NOMO-1 treated with DMSO at 0.1 percent for 48 hours (cell line): Measurements from ENCODE around the gene NEK5.
"Not testable (repeated sequence)": the region's sequence is repeated elsewhere in the genome, so short reads cannot be mapped to it uniquely, and the experiment has no call there.

Source experiments
- DNase-seq: peaks from one replicate; lab custom pipeline; 2025; ENCODE audit not compliant: unreplicated experiment; lab: John Stamatoyannopoulos, UW

NEK5 gene, protein sequence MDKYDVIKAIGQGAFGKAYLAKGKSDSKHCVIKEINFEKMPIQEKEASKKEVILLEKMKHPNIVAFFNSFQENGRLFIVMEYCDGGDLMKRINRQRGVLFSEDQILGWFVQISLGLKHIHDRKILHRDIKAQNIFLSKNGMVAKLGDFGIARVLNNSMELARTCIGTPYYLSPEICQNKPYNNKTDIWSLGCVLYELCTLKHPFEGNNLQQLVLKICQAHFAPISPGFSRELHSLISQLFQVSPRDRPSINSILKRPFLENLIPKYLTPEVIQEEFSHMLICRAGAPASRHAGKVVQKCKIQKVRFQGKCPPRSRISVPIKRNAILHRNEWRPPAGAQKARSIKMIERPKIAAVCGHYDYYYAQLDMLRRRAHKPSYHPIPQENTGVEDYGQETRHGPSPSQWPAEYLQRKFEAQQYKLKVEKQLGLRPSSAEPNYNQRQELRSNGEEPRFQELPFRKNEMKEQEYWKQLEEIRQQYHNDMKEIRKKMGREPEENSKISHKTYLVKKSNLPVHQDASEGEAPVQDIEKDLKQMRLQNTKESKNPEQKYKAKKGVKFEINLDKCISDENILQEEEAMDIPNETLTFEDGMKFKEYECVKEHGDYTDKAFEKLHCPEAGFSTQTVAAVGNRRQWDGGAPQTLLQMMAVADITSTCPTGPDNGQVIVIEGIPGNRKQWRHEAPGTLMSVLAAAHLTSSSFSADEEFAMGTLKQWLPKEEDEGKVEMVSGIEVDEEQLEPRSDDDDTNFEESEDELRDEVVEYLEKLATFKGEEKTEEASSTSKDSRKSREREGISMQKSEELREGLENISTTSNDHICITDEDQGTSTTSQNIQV

DNA sequence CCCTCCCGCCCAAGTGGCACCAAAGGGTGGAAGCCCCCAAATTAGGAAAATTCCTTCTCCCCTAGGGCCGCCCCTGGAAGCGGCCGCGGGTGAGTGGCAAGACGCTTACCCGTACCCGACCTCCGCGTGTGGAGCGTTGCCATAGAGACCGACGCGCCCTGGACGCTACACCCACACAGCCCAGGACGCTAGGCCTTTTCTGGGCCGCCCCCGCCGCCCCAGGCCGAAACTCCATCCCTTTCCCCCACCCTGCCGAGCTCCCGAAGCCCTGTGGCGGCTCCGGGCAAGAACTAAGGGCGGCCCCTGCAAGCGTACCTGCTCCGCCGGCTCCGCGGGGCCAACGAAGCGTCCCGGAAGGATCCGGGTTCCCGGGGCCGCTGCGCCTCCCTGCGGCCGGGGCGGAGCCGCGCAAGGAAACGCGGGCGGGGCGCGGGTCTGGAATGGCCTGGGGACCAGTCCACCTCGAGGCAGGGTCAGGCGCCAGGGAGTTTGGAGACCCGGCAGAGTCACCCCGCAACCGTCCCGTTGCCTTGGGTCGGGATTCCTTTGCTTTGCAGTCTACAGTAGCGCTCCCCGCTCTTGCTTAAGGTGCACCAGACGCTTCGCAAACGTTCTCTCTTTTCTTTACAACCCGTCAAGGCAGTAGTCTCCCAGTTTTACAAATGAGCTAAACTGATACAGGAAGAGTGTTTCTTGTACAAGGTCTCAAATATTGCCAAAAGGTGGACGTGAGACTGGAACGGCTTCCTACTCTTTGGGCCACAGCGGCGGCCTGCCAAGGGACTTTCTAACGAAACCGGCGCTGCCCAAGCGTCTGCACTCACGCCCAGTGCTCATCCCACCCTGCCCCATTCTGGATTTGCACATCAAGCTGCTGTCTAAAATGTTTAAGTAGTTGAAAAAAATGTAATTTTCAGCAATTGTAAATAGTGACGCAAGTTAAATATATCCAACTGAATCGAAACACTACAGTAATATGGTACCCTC, at the start of gene NEK5:
NEK5 (minus strand) TSS at position 360 of the 987 bp plus-strand sequence. CDS start 1,591 bp downstream, outside the sequence.
- DNase-seq = peak; percentile 32

DNA sequence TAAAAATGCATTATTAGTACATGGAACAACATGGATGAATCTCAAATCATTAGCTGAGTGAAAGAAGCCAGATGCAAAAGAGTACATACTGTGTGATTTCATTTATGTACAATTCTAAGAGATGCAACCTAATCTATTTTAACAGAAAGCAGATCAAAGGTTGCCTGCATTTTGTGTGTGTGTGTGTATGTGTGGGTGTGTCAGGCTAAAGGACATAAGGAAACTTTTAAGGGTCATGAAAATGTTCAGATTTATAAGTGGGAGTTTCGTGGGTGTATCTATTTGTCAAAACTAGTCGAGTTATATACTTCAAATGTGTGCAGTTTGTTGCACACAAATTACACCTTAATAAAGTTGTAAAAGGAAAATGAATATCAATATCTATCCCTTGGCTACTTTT, 48.4 kb upstream of the NEK5 start:
- no peak for DNase-seq

DNA sequence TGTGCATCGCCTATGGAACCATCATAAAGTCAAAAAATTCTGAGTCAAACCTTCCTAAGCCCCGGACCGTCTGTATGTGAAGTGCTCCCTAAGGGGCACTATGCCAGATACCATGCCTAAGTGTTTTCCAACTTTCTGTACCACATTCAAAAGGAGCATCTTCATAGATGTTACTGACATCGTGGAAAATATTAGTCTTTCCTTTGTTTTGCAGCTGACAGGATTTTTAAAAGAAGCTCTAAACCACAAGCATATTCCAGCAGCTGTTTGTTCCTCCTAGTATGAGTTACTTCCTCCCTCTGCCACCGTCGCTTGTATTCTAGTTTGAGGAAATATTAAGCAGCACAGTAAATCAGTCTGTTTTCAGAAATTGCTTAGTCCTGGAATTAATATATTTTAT, 45.1 kb upstream of the NEK5 start:
- peak; percentile 71 for DNase-seq

DNA sequence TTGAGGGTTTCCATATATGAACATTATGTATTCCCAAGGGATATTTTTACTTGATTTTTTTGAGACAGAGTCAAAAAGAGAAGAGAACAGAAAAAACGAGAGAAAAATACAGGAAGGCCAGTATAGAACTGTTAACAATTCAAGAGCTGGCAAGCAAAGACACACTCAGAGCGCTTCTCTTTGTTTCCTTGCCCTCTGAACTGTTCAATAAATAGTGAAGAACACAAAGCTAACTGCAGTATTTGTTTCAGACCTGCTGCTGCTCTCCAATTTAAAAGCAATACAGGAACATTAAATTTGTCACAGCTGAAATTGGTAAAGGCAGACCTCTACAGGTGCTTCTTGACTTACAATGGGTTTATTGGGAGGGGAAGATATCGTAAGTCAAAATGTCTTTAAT, 44.5 kb upstream of the NEK5 start:
- no peak for DNase-seq

DNA sequence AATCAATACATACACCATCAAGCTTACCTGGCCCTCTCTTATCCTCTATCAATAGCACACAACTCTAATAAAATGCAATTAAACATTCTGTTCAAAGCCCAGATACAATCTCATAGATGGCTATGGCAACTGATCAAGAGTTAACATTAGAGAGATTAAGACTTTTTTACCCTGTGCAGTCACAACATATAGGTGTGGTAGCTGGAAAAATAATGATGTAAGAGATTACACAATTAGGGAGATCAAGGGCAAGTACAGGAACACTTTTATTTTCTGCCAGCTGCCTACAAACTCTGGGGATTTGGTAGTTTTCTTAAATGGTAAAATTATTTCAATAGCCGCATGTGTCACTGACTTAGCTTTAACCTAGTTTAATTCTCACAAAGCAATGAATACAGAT, 42.8 kb upstream of the NEK5 start:
- DNase-seq = not testable (repeated sequence)

DNA sequence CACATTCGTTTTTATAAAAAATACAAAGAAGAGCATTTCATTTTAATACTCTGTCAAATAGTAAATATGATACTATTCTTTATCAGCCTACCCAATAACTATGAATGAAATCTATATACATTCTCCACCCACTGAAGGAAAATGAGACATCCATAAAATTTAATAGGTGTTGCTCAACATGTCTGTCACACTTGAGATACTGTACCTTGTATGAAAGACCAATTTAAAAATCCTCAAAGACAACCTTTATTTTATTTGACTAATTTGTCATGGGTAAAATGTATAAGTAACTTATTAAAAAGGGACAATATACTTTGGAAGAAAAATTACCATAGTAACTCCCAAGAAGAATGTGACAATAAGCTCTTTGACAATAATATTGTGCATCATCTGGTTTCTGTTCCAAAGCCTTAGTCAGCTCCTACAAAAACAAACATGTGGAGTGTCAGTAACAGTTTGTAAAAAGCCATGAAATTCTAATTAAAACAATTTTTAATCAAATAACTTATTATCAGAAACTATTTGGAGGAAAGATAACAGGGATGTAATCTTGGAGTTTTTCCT, 42.0 kb upstream of the NEK5 start:
- not testable (repeated sequence) for DNase-seq

DNA sequence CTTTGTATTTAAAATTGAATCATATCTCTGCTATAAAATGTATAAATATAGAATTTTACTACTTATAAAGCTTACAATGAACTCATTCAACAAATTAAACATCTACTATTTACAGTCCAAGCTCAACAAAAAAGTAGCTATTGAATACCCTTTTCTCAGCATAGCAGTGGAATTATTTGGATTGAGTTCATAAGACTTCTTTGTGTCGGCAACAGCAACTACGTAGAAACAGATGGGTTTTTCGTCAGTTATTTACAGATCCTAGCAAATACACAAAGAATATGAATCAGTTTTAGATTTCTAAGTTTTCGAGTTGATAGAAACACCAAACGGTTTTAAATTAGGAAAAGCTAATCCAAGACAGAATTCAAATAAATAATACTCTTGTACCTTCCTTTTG, 41.0 kb upstream of the NEK5 start:
- no peak for DNase-seq

DNA sequence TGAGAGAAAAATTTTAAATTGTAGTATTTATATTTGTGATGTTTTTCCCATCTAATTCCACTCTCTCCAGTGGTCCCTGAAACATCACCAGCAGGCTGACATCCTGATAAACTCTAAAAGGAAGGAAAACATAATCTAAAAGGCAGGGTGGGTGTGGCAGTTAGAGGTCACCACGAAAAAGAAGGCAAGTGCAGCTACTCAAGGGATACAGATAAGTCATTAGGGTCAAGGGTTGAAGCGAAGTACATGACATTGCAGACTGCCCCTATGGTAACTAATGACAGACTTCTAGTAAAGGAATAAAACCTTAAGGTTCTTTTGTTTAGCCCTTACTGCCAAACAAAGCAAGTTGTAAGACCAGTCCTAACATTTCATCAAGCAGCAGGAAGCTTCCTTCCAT, 36.5 kb upstream of the NEK5 start:
- no peak for DNase-seq

DNA sequence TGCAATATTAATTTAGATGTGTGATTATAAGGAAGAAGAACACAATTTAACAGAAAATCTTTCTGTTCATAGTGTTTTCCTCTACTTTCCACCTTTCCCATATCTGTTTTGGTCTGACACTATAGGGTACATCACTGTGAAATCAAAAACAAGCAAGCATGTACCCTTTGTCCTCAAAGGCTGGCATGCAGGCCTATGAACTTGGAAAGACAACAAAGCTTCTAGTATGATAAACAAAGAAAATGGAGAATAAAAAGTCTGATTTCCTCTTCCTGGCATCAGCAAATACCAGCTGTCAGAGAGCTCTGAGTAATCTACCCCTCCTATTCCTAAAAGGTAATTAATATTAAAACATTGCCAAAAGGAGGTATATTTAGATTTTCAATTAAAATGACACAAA, 36.1 kb upstream of the NEK5 start:
- DNase-seq = no peak

DNA sequence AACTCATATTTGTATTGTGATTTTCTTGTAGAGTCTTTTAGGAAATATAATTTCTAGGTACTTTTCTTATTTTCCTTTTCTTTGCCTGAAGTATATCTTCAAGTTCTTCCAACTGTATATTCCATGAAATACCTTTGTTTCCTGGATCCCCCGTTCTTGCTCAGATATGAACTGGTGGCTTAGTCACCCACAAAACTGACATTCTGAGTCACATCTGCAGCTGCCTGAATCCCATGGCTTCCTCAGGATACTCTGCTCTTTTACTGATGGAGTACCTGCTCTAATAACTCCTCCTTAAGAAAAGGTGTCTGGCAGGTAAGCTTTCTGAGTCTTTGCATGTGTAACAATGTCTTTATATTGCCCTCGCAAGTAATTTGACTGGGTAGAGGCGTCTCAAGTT, 35.0 kb upstream of the NEK5 start:
- not testable (repeated sequence) for DNase-seq

DNA sequence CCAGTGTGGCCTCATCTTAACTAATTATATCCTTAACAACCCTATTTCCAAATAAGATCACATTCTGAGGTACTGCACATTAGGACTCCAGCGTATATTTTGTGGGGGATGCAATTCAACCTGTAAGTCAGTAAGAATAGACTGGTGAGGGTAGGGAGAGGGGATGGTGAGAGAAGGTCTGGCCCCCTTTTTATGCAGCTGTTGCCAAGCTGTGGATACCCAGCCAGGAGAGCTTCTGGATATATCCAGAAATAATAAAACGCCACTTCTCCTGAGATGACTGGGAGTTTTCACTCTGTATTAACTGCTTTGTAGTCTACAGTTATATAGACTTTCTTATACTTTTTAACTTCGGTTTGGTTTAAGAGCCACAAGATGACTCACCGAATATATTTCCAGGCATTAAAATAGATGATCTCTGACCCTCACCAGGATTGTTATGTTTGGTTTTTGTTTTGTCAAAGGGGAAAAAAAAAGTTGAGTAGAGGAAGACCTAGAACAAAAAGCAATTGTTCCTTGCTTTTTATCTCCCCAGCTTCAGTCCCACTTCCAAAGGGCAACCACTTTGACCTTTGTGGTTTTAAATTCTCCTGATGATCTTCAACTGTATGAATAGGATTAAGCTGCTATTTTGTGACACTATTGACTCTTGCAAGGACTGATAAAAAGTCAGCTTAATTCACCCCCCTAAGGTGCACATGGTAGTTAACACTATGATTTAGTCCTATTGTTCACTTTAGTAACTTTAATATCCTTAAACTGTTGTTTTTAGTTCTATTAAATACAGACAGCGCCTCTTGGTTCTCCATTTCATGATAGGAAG, 33.6 kb upstream of the NEK5 start:
- DNase-seq = peak; percentile 7

DNA sequence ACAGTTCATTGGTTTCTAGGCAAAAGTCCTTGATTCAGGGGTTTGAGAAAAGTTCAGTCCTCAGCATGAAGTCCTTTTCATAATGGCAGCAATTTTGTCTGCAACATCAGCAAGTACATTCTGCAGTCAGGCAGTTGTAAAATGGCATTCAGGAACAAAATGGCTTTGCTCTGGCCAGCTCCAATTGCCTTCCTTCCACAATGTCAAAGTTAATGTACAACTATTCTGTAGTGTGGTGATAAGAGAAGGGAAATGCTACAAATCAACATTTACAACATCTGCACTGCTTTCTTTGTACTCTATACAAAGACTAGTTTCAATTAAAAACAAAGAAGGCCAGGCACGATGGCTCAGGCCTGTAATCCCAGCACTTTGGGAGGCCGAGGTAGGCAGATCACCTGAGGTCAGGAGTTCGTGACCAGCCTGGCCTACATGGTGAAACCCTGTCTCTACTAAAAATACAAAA, 32.3 kb upstream of the NEK5 start:
- no peak for DNase-seq

DNA sequence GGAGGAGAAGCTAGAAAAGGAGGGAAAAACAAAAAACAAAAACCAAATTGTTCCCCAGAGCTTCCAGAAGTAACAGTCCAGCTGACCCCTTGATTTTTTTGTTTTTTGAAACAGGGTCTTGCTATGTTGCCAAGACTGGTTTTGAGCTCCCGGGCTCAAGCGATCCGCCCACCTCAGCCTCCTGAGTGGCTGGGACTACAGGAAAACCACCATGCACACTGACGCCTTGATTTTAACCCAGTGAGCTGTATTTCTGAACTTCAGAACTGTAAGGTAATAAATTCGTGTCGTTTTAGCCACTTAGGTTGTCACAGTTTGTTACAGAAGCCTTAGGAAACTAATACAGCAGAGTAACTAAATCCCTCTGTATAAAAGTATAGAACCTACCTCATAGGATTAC, 31.6 kb upstream of the NEK5 start:
- DNase-seq = no peak

DNA sequence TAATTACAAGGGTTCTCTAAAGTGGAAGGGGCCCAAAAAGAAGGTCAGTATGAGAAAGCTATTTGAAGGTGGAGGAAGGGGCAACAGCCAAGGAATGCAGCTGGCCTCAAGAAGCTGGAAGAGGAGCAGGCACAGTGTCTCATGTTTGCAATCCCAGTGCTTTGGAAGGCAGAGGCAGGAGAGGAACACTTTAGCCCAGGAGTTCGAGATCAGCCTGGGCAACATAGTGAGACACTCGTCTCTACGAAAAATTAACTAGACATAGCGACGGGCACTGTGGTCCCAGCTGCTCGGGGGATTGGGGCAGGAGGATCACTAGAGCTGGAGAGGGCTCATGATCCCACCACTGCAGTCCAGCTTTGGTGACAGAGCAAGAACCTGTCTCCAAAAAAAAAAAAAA, 31.2 kb upstream of the NEK5 start:
- no peak for DNase-seq

DNA sequence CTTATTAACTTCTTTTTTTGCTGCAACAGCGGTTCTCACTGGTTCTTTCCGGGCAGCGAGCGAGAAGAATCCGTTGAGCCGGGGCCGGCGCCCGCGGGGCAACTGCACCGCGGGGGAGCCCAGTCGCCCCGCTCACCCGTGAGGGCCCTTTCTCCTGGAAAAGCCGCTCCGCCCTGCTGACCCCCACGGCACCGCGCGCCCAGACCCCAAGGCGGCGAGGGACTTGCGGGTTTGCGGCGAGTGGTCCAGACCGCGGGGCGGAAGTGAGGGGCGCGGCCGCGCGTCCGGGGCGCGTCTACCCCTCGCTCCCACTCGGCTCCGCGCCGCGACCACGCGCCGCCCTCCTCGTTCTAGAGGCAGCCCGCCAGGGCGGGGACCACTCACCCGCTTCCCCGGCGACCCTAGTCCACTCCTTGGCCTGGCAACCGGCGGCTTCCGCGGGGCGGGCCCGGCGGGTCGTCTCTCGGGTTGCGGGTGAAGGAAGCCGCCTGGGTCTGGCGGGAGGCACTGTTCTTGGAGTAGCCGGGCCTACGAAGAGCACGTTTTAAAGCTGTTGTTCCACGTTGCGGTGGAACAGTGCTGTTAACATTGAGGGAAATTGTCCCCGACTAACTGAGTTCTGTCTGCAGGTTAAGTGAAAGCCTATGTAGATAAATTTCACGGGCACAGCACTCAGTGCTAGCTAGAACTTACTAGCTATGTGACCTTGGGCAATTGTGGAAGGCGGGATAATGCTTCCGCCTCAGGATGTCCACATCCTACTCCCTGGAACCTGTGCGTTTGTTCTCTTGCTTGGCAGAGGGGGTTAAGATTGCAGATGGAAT, 30.5 kb upstream of the NEK5 start, which contains the start of gene NEK3:
NEK3 (minus strand) TSS at position 439 of the 824 bp plus-strand sequence. CDS start 3,406 bp downstream, outside the sequence.
- DNase-seq = peak; percentile 64

DNA sequence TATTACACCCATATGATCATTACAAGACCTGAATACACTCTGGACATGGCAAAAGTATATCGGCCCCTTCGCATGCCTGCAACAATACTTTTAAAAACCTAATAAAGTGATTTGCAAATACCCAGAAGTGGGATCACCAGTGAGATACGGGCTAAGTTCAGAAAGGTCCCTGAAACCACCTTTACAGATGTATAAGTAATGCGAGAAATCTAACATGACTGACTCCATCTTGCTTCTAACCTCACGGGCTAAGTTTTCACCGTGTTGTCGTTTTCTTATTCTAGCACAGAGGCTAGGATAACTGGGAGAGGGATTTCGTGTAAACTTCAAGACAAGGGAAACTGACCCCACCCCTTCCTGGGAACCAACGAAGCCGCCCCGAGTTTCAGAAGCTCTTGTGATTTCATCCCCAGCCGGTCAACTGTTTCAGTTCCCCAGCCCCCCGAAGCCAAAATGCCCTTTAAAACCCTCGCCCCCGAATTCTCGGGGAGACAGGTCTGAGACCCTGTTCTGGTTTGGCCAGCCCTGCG, 29.8 kb upstream of the NEK5 start:
- DNase-seq = peak; percentile 33

DNA sequence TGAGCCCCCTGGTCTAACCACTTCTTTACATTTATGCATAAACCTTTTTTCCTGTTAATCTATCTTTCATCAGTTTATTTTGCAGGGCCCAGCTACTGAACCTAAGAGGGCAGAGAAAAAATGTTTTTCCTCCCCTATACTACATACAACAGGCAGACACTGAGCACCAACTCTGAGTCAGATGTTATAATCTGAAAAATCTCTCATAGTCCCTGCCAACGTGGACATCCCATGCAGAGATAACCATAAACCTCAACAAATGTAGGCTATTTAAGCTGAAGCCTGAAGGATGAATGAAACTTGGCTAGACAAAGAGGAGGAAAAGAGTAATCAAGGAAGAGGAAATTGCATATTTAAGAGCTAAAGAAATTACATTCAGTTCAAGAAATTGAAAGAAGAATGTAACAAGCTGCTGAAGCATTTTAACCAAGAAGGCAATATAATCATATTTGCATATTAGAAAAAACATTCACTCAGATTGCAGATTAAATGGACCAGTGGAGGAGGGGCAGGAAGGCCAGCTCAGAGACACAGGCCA, 27.9 kb upstream of the NEK5 start:
- no peak for DNase-seq

DNA sequence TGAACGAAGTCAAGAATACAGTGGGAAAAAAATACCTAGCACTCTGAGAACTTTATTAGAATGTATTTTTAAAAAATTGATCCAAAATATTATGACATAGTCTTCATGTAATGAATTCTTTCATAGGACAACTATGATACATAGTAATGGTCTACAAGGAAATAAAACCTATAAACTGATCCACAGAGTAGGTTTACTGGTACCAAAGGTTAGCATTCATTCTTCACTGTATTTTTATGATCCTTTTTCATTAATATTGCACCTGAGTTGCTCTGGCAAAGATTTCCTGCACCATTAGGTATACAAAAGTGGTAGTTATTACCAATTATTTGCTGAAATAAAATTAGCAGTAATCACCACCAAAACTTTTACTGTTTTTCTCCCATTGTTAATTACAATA, 26.3 kb upstream of the NEK5 start:
- DNase-seq = no peak
